Panc1 (cell line): ENCODE measurements around the gene ARL11.

ENCODE experiments used
- CTCF ChIP-seq: fragments of 450-650 bp; IDR thresholded peaks from 2 replicates; pipeline ENCODE4 v1.5.1; 2017; ENCODE audit warnings: mild to moderate bottlenecking
- POLR2AphosphoS5 ChIP-seq: IDR thresholded peaks from 2 replicates; pipeline ENCODE4 v1.6.1; 2012; ENCODE audit warnings: mild to moderate bottlenecking, low read depth, low read length, moderate library complexity
- REST ChIP-seq, 2 experiments: IDR thresholded peaks; 2 replicates each; pipeline ENCODE4 v1.6.1; 2011 to 2012; ENCODE audit warnings: low read depth in 2 of 2, control low read depth in 1 of 2, low read length in 1 of 2, mild to moderate bottlenecking in 1 of 2, moderate library complexity in 1 of 2; ENCODE audit not compliant: insufficient read depth in 1 of 2
- SIN3A ChIP-seq: IDR thresholded peaks from 2 replicates; pipeline ENCODE4 v1.6.1; 2012; ENCODE audit warnings: low read depth, mild to moderate bottlenecking, low read length, moderate library complexity, borderline replicate concordance; ENCODE audit not compliant: insufficient read depth

- no peak for TF ChIP-seq CTCF
- TF ChIP-seq POLR2AphosphoS5, result no peak
- TF ChIP-seq REST (IDR thresholded peaks at IDR 0.05; ENCODE audit: insufficient read depth in 1 of 2, low read depth in 2 of 2, low read length in 1 of 2), result no peak
- no peak for TF ChIP-seq SIN3A
Measured at GRCh38 chr13:49638744-49639072, 10.4 kb downstream of the ARL11 start.
